MM.1S (cell line): ENCODE data around the gene TMEM174.
"Not testable (repeated sequence)": the region's sequence is repeated elsewhere in the genome, so short reads cannot be mapped to it uniquely, and the experiment has no call there.

Experiments
- DNase-seq: peaks from one replicate; pipeline ENCODE4 v3.0.0-alpha.2; 2015
- H2AFZ ChIP-seq: fragments of 300-600 bp; sonication (generic); 2 replicates; pipeline ENCODE4 v1.6.0; 2016; ENCODE audit warnings: antibody characterized with exemption, low read length
- H3F3A ChIP-seq: fragments of 300-600 bp; sonication (generic); 2 replicates; pipeline ENCODE4 v1.6.1; 2016; ENCODE audit warnings: mild to moderate bottlenecking, antibody characterized with exemption, low read length, moderate library complexity, mixed read lengths; ENCODE audit not compliant: insufficient read depth
- H3K27ac ChIP-seq: fragments of 300-600 bp; sonication (generic); 2 replicates; pipeline ENCODE4 v1.5.1; 2016; ENCODE audit warnings: mild to moderate bottlenecking, low read length
- H3K27me3 ChIP-seq: fragments of 300-600 bp; sonication (generic); replicated peaks from 2 replicates; pipeline ENCODE4 v1.6.0; 2016; ENCODE audit warnings: low read length; ENCODE audit not compliant: insufficient read depth
- H3K36me3 ChIP-seq: fragments of 300-600 bp; sonication (generic); replicated peaks from 2 replicates; pipeline ENCODE4 v1.6.1; 2016; ENCODE audit warnings: mild to moderate bottlenecking, low read length, mixed read lengths; ENCODE audit not compliant: insufficient read depth
- H3K4me1 ChIP-seq: fragments of 300-600 bp; sonication (generic); 2 replicates; pipeline ENCODE4 v1.6.1; 2016; ENCODE audit warnings: low read length, mixed read lengths
- H3K4me2 ChIP-seq: fragments of 300-600 bp; sonication (generic); 2 replicates; pipeline ENCODE4 v1.6.0; 2016; ENCODE audit warnings: low read depth, low read length
- H3K4me3 ChIP-seq: fragments of 300-600 bp; sonication (generic); 2 replicates; pipeline ENCODE4 v1.5.1; 2016; ENCODE audit warnings: low read length, mixed read lengths
- H3K79me2 ChIP-seq: fragments of 300-600 bp; sonication (generic); 2 replicates; pipeline ENCODE4 v1.6.1; 2016; ENCODE audit warnings: mixed run types, low read length, mixed read lengths
- H3K9ac ChIP-seq: fragments of 300-600 bp; sonication (generic); 2 replicates; pipeline ENCODE4 v1.6.1; 2016; ENCODE audit warnings: low read length, mixed read lengths
- H3K9me2 ChIP-seq: fragments of 300-600 bp; sonication (generic); replicated peaks from 2 replicates; pipeline ENCODE4 v1.6.1; 2016; ENCODE audit warnings: mild to moderate bottlenecking, low read length, mixed read lengths; ENCODE audit not compliant: insufficient read depth
- H3K9me3 ChIP-seq: fragments of 300-600 bp; sonication (generic); replicated peaks from 2 replicates; pipeline ENCODE4 v1.6.1; 2016; ENCODE audit warnings: mild to moderate bottlenecking, low read length, mixed read lengths; ENCODE audit not compliant: insufficient read depth
- H4K20me1 ChIP-seq: fragments of 300-600 bp; sonication (generic); 2 replicates; pipeline ENCODE4 v1.6.1; 2016; ENCODE audit warnings: mild to moderate bottlenecking, low read length, moderate library complexity, mixed read lengths; ENCODE audit not compliant: insufficient read depth
- CTCF ChIP-seq: fragments of 300-600 bp; sonication (generic); IDR thresholded peaks from 2 replicates; pipeline ENCODE4 v1.5.1; 2016; ENCODE audit warnings: antibody characterized with exemption, low read length, mixed read lengths
- EZH2 ChIP-seq: fragments of 300-600 bp; sonication (generic); optimal IDR thresholded peaks from 2 replicates; pipeline ENCODE3; 2017; ENCODE audit warnings: low read depth, mild to moderate bottlenecking, antibody characterized with exemption, low read length, mixed read lengths
- EZH2phosphoT487 ChIP-seq: fragments of 300-600 bp; sonication (generic); IDR thresholded peaks from 2 replicates; pipeline ENCODE4 v1.6.1; 2018; ENCODE audit warnings: antibody characterized with exemption, low read length

TMEM174 gene

GRCh38 chr5:73204332-73204731 is 31.3 kb downstream of the TMEM174 start:
- Histone ChIP-seq H3K27me3 (no peaks in the 10 kb centered on the region), H3K4me1 (no peaks in the 10 kb centered on the region), H3K27ac (no peak overlapping the region), H3K4me2 (no peak overlapping the region), H3K9me3 (no peaks in the 10 kb centered on the region), H4K20me1 (no peaks in the 10 kb centered on the region), H2AFZ (no peak overlapping the region), H3K4me3 (no peak overlapping the region), H3K9me2 (no peaks in the 10 kb centered on the region), H3F3A (no peaks in the 10 kb centered on the region), H3K36me3 (no peaks in the 10 kb centered on the region), H3K9ac (no peak overlapping the region), H3K79me2 (no peaks in the 10 kb centered on the region)
- DNase-seq: no peak
- no peak for TF ChIP-seq EZH2phosphoT487
- TF ChIP-seq EZH2: no peak
- TF ChIP-seq CTCF: no peak

- Histone ChIP-seq H3K79me2 (no peaks in the 10 kb centered on the region), H3K9ac (no peak overlapping the region), H3K36me3 (no peaks in the 10 kb centered on the region), H3K9me2 (no peaks in the 10 kb centered on the region), H3K4me3 (no peak overlapping the region), H3K27me3 (no peaks in the 10 kb centered on the region), H3F3A (no peaks in the 10 kb centered on the region), H3K9me3 (no peaks in the 10 kb centered on the region), H3K4me2 (no peak overlapping the region), H3K27ac (no peak overlapping the region), H4K20me1 (no peaks in the 10 kb centered on the region), H2AFZ (no peak overlapping the region), H3K4me1 (no peaks in the 10 kb centered on the region)
- TF ChIP-seq EZH2phosphoT487 (no peak), CTCF (no peak), EZH2 (no peak)
- DNase-seq: no peak
Measured at GRCh38 chr5:73204733-73205132, 31.7 kb downstream of the TMEM174 start.

- Histone ChIP-seq H3K4me1 (no peaks in the 10 kb centered on the region), H3K27me3 (no peaks in the 10 kb centered on the region), H3K9ac (no peak overlapping the region), H3K9me2 (no peaks in the 10 kb centered on the region), H4K20me1 (no peaks in the 10 kb centered on the region), H3F3A (no peaks in the 10 kb centered on the region), H3K27ac (no peak overlapping the region), H3K36me3 (no peaks in the 10 kb centered on the region), H3K4me2 (no peak overlapping the region), H3K4me3 (no peak overlapping the region), H3K9me3 (no peaks in the 10 kb centered on the region), H2AFZ (no peak overlapping the region), H3K79me2 (no peaks in the 10 kb centered on the region)
- DNase-seq: no peak
- TF ChIP-seq CTCF (no peak), EZH2 (no peak), EZH2phosphoT487 (no peak)
Measured at GRCh38 chr5:73205305-73205704, 32.3 kb downstream of the TMEM174 start.

- H3K9me3 ChIP-seq, H3K36me3 ChIP-seq, H3K9ac ChIP-seq, H3K4me1 ChIP-seq, H3K27ac ChIP-seq, H3K4me2 ChIP-seq, H3K9me2 ChIP-seq, H3K79me2 ChIP-seq, H3K27me3 ChIP-seq, H3F3A ChIP-seq, H4K20me1 ChIP-seq, DNase-seq, H3K4me3 ChIP-seq, H2AFZ ChIP-seq: not testable (repeated sequence)
Measured at GRCh38 chr5:73207239-73207638, 34.2 kb downstream of the TMEM174 start.

GRCh38 chr5:73209075-73209474 is 36.1 kb downstream of the TMEM174 start:
- not testable (repeated sequence) for H3K36me3 ChIP-seq, H3K4me1 ChIP-seq, DNase-seq, H3K4me2 ChIP-seq, H3K27me3 ChIP-seq, H3K9me2 ChIP-seq, H3K9me3 ChIP-seq, H3F3A ChIP-seq, H3K79me2 ChIP-seq, H3K9ac ChIP-seq, H3K4me3 ChIP-seq, H4K20me1 ChIP-seq, H2AFZ ChIP-seq, H3K27ac ChIP-seq

- not testable (repeated sequence) for H3K4me3 ChIP-seq, H4K20me1 ChIP-seq, DNase-seq, H3K4me2 ChIP-seq, H3K4me1 ChIP-seq, H3K27me3 ChIP-seq, H2AFZ ChIP-seq, H3K9me3 ChIP-seq, H3K9me2 ChIP-seq, H3K9ac ChIP-seq, H3F3A ChIP-seq, H3K36me3 ChIP-seq, H3K27ac ChIP-seq, H3K79me2 ChIP-seq
Measured at GRCh38 chr5:73212693-73213092, 39.7 kb downstream of the TMEM174 start.
